HG03342 (cell line): ENCODE measurements around the gene QRICH1.

Experiments
- ATAC-seq: cut with Tn5 transposase; IDR thresholded peaks from one replicate; pipeline ENCODE4 v1.9.1; 2021; ENCODE audit warnings: mild to moderate bottlenecking, moderate library complexity; ENCODE audit not compliant: unreplicated experiment

Gene QRICH1

GRCh38 chr3:48999085-48999858 is 94.6 kb downstream of the QRICH1 start:
- no peak for ATAC-seq

- ATAC-seq, result no peak
Measured at GRCh38 chr3:48997714-48998637, 95.9 kb downstream of the QRICH1 start.

GRCh38 chr3:48997102-48997635 is 96.7 kb downstream of the QRICH1 start:
- ATAC-seq, result no peak

GRCh38 chr3:48996640-48997039 is 97.2 kb downstream of the QRICH1 start:
- no peak for ATAC-seq

GRCh38 chr3:48993834-48994233 is 100.0 kb downstream of the QRICH1 start:
- no peak for ATAC-seq

GRCh38 chr3:48991851-48992545 is 101.9 kb downstream of the QRICH1 start:
- ATAC-seq, result no peak

- no peak for ATAC-seq
Measured at GRCh38 chr3:48990636-48991469, 103.0 kb downstream of the QRICH1 start.

- ATAC-seq, result peak; percentile 48
Measured at GRCh38 chr3:48989796-48990635, 103.9 kb downstream of the QRICH1 start, which contains the start of gene P4HTM. TSS of gene P4HTM (plus strand) at chr3:48990241. CDS start at chr3:48990257, 16 bp downstream.

GRCh38 chr3:48989126-48989795 is 104.6 kb downstream of the QRICH1 start:
- ATAC-seq, result no peak

- ATAC-seq, result no peak
Measured at GRCh38 chr3:48985831-48986376, 108.0 kb downstream of the QRICH1 start.

- ATAC-seq, result no peak
Measured at GRCh38 chr3:48984663-48985062, 109.2 kb downstream of the QRICH1 start.

- no peak for ATAC-seq
Measured at GRCh38 chr3:48983096-48983495, 110.8 kb downstream of the QRICH1 start.

- ATAC-seq, result no peak
Measured at GRCh38 chr3:48982686-48983085, 111.2 kb downstream of the QRICH1 start.

- no peak for ATAC-seq
Measured at GRCh38 chr3:48982016-48982415, 111.9 kb downstream of the QRICH1 start.

- ATAC-seq, result no peak
Measured at GRCh38 chr3:48980295-48980694, 113.6 kb downstream of the QRICH1 start.
